ENCODE data around the gene HMGB4. TPM values are rescaled to one million over a fixed set of nuclear protein-coding genes. Genes with fewer than 3 reads are reported as not detected.

Gene HMGB4
- total and polyA plus RNA-seq, 3 donors from 2014 or later, result 237 to 687 (median 622) TPM

GRCh38 chr1:33878392-33878791, 14.5 kb downstream of the HMGB4 start:
- TF ChIP-seq POLR2A (IDR thresholded peaks at IDR 0.05) (no peak), CTCF (IDR thresholded peaks at IDR 0.05) (no peak)
- H3K4me3 ChIP-seq, result no peak overlapping the region
- intact Hi-C loops (cut with DNase I; ENCODE audit: low total_unique reads), result no loop called here
- no peaks in the 10 kb centered on the region for H3K27me3 ChIP-seq
- H3K27ac ChIP-seq, result no peak overlapping the region
- DNase-seq, result no peak
- no peaks in the 10 kb centered on the region for H3K36me3 ChIP-seq (ENCODE audit: low read depth, missing control alignments)
- WGBS, 2 donors, result 79 to 87% methylated on average over 2 of the region's 2 CpGs
- no peaks in the 10 kb centered on the region for H3K9me3 ChIP-seq
- H3K4me1 ChIP-seq, result no peaks in the 10 kb centered on the region

- TF ChIP-seq CTCF (IDR thresholded peaks at IDR 0.05) (no peak), POLR2A (IDR thresholded peaks at IDR 0.05) (no peak)
- Histone ChIP-seq H3K4me1 (no peaks in the 10 kb centered on the region), H3K4me3 (no peak overlapping the region), H3K27ac (no peak overlapping the region), H3K9me3 (no peaks in the 10 kb centered on the region), H3K36me3 (ENCODE audit: low read depth, missing control alignments) (no peaks in the 10 kb centered on the region), H3K27me3 (no peaks in the 10 kb centered on the region)
- intact Hi-C loops (cut with DNase I; ENCODE audit: low total_unique reads), result no loop called here
- DNase-seq, result no peak
- WGBS, 2 donors, result 68 to 70% methylated on average over 2 of the region's 2 CpGs
Observed at GRCh38 chr1:33880305-33880704, 16.4 kb downstream of the HMGB4 start.

- no peaks in the 10 kb centered on the region for H3K36me3 ChIP-seq (ENCODE audit: low read depth, missing control alignments)
- H3K9me3 ChIP-seq, result no peaks in the 10 kb centered on the region
- intact Hi-C loops (cut with DNase I; ENCODE audit: low total_unique reads), result no loop called here
- no peak for DNase-seq
- no peaks in the 10 kb centered on the region for H3K27me3 ChIP-seq
- WGBS, 2 donors, result 34 to 49% methylated on average over 5 of the region's 5 CpGs
- H3K4me3 ChIP-seq, result no peak overlapping the region
- no peak overlapping the region for H3K27ac ChIP-seq
- TF ChIP-seq CTCF (IDR thresholded peaks at IDR 0.05) (no peak), POLR2A (IDR thresholded peaks at IDR 0.05) (no peak)
- H3K4me1 ChIP-seq, result no peaks in the 10 kb centered on the region
Observed at GRCh38 chr1:33886496-33886895, 22.6 kb downstream of the HMGB4 start.

- TF ChIP-seq POLR2A (IDR thresholded peaks at IDR 0.05) (no peak), CTCF (IDR thresholded peaks at IDR 0.05) (no peak)
- intact Hi-C loops (cut with DNase I; ENCODE audit: low total_unique reads), result no loop called here
- no peak overlapping the region for H3K27ac ChIP-seq
- WGBS, 2 donors, result 37 to 47% methylated on average over 3 of the region's 3 CpGs
- no peaks in the 10 kb centered on the region for H3K27me3 ChIP-seq
- H3K4me1 ChIP-seq, result no peaks in the 10 kb centered on the region
- H3K9me3 ChIP-seq, result no peaks in the 10 kb centered on the region
- DNase-seq, result no peak
- H3K4me3 ChIP-seq, result no peak overlapping the region
- H3K36me3 ChIP-seq (ENCODE audit: low read depth, missing control alignments), result no peaks in the 10 kb centered on the region
Observed at GRCh38 chr1:33893147-33893830, 29.4 kb downstream of the HMGB4 start.

GRCh38 chr1:33895396-33895795, 31.5 kb downstream of the HMGB4 start:
- TF ChIP-seq CTCF (IDR thresholded peaks at IDR 0.05) (no peak), POLR2A (IDR thresholded peaks at IDR 0.05) (no peak)
- 86 to 93% methylated on average over 6 to 8 of the region's 8 CpGs for WGBS, 2 donors
- Histone ChIP-seq H3K9me3 (no peaks in the 10 kb centered on the region), H3K4me3 (no peak overlapping the region), H3K27ac (no peak overlapping the region), H3K36me3 (ENCODE audit: low read depth, missing control alignments) (no peaks in the 10 kb centered on the region), H3K4me1 (no peaks in the 10 kb centered on the region), H3K27me3 (no peaks in the 10 kb centered on the region)
- DNase-seq, result no peak
- intact Hi-C loops (cut with DNase I; ENCODE audit: low total_unique reads), result no loop called here

Data from testis (tissue), 3 donors.